Fibroblast of lung (primary cell): Measurements from ENCODE around the gene UNKL. TPM values are rescaled to one million over a fixed set of nuclear protein-coding genes. Genes with fewer than 3 reads are reported as not detected.

Experiments
- DNase-seq, 2 donors: peaks; one replicate each; pipeline versions ENCODE4 v3.0.0 to v3.0.0-alpha.2; 2010; ENCODE audit warnings: low read depth in 2 of 2
- H2AFZ ChIP-seq: 2 replicates; pipeline ENCODE4 v1.5.1; 2012; ENCODE audit warnings: low read length, control low read depth, inconsistent platforms
- H3K27ac ChIP-seq: 2 replicates; pipeline ENCODE4 v1.5.1; 2011; ENCODE audit warnings: low read length, control low read depth; ENCODE audit not compliant: insufficient read depth
- H3K27me3 ChIP-seq: 2 replicates; pipeline ENCODE4 v1.5.1; 2011; ENCODE audit warnings: mild to moderate bottlenecking, low read length; ENCODE audit not compliant: control insufficient read depth, insufficient read depth
- H3K36me3 ChIP-seq: 2 replicates; pipeline ENCODE4 v1.5.1; 2011; ENCODE audit warnings: low read length; ENCODE audit not compliant: control insufficient read depth, insufficient read depth
- H3K4me1 ChIP-seq: 2 replicates; pipeline ENCODE4 v1.5.1; 2011; ENCODE audit warnings: low read length; ENCODE audit not compliant: control insufficient read depth, insufficient read depth; ENCODE audit errors: extremely low read depth
- H3K4me2 ChIP-seq: 2 replicates; pipeline ENCODE4 v1.5.1; 2011; ENCODE audit warnings: low read length, control low read depth; ENCODE audit not compliant: insufficient read depth; ENCODE audit errors: extremely low read depth
- H3K4me3 ChIP-seq, 4 experiments: fragments of 200-600 bp in 1 of 4; sonication (generic) in 1 of 4; replicated peaks in 1 of 4; 2 replicates each; pipeline ENCODE4 v1.5.1; 2011 to 2016; ENCODE audit warnings: low read length in 4 of 4, low read depth in 3 of 4, mild to moderate bottlenecking in 3 of 4, control low read depth in 2 of 4, inconsistent platforms in 1 of 4, mixed read lengths in 1 of 4; ENCODE audit not compliant: insufficient read depth in 1 of 4; ENCODE audit errors: control extremely low read depth in 1 of 4
- H3K79me2 ChIP-seq: 2 replicates; pipeline ENCODE4 v1.5.1; 2012; ENCODE audit warnings: mild to moderate bottlenecking, low read length, inconsistent platforms; ENCODE audit not compliant: control insufficient read depth, insufficient read depth
- H3K9ac ChIP-seq: 2 replicates; pipeline ENCODE4 v1.5.1; 2011; ENCODE audit warnings: mild to moderate bottlenecking, low read length, control low read depth; ENCODE audit not compliant: insufficient read depth
- H3K9me3 ChIP-seq: 2 replicates; pipeline ENCODE4 v1.5.1; 2012; ENCODE audit warnings: low read depth, low read length; ENCODE audit not compliant: control insufficient read depth, insufficient read depth
- H4K20me1 ChIP-seq: 2 replicates; pipeline ENCODE4 v1.5.1; 2011; ENCODE audit warnings: low read length; ENCODE audit not compliant: control insufficient read depth, insufficient read depth; ENCODE audit errors: extremely low read depth
- EZH2 ChIP-seq: IDR thresholded peaks from 2 replicates; pipeline ENCODE4 v1.5.1; 2012; ENCODE audit warnings: low read length, control low read depth, mild to moderate bottlenecking; ENCODE audit errors: missing control alignments
- polyA plus RNA-seq, 2 donors: library from polyadenylated mRNA; depleted of rRNA in 1 of 2; stranded (reverse) in 1 of 2; unstranded in 1 of 2; fragments of >200 nt; gene quantifications; 2 replicates each; pipeline ENCODE4 v1.2.1, GENCODE V29; 2011 to 2012; ENCODE audit warnings: missing spikeins in 1 of 2
- total RNA-seq: library from RNA; depleted of rRNA; stranded (reverse); fragments of >200 nt; gene quantifications from 2 replicates; pipeline ENCODE4 v1.2.1, GENCODE V29; 2014
- TF ChIP-seq, protein P1 (sequence below), 2 donors: IDR thresholded peaks in 1 of 2; conservative IDR thresholded peaks in 1 of 2; 1 replicate in 1 of 2; 2 replicates in 1 of 2; pipeline ENCODE4 v1.5.1; 2011 to 2012; ENCODE audit warnings: low read length in 2 of 2, control low read depth in 1 of 2, inconsistent platforms in 1 of 2, low read depth in 1 of 2, mild to moderate bottlenecking in 1 of 2

The UNKL gene
- total and polyA plus RNA-seq, 2 donors (not counting 1 experiment from before 2014, with no cell fraction given): 4.3 to 6.3 TPM

DNA sequence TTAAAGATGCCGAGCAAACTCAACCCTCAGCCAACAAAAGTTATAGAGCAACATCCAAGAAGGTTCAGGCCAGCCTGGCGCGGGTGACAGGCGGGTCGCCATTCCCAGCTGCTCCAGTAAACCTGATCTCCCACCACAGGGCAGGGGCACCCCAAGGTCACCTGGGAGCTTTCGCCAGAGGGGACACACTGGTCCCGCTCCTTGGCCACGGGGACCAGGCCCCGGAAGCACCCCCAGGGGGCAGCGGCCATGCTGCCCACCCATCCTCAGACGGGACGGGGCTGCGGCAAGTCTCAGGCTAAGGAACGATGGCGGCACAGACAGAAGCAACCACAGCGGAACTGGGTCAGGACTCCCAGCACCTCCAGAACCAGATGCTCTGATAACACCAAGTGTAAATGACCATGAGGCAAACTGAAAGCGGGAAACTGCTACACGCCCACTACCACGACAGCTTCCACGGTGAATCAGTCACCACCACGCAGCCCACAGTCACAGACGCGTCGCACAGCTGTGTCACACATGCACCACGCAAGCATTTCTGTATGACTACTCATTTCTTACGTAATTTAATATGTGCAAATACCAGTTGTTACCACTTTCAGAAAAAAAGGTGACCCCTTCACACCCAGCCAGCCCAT is 44.0 kb upstream of the UNKL start:
- no peak overlapping the region for H3K4me2 ChIP-seq
- no peaks in the 10 kb centered on the region for H3K4me1 ChIP-seq
- no peak overlapping the region for H3K4me3 ChIP-seq
- peak in 1 of 2 donors; percentile 5 for DNase-seq
- H3K27me3 ChIP-seq: no peaks in the 10 kb centered on the region
- TF ChIP-seq, protein P1, sequence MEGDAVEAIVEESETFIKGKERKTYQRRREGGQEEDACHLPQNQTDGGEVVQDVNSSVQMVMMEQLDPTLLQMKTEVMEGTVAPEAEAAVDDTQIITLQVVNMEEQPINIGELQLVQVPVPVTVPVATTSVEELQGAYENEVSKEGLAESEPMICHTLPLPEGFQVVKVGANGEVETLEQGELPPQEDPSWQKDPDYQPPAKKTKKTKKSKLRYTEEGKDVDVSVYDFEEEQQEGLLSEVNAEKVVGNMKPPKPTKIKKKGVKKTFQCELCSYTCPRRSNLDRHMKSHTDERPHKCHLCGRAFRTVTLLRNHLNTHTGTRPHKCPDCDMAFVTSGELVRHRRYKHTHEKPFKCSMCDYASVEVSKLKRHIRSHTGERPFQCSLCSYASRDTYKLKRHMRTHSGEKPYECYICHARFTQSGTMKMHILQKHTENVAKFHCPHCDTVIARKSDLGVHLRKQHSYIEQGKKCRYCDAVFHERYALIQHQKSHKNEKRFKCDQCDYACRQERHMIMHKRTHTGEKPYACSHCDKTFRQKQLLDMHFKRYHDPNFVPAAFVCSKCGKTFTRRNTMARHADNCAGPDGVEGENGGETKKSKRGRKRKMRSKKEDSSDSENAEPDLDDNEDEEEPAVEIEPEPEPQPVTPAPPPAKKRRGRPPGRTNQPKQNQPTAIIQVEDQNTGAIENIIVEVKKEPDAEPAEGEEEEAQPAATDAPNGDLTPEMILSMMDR (conservative IDR thresholded peaks at IDR 0.05 in 1 of 2, IDR thresholded peaks at IDR 0.05 in 1 of 2; ENCODE audit: low read depth in 1 of 2, low read length in 2 of 2): no peak
- TF ChIP-seq EZH2: no peak
- no peaks in the 10 kb centered on the region for H3K9me3 ChIP-seq
- H4K20me1 ChIP-seq: no peaks in the 10 kb centered on the region
- no peak overlapping the region for H3K9ac ChIP-seq
- H2AFZ ChIP-seq: no peak overlapping the region
- peaks cover 15% of the 10 kb centered on the region for H3K36me3 ChIP-seq
- H3K79me2 ChIP-seq: no peaks in the 10 kb centered on the region
- no peak overlapping the region for H3K27ac ChIP-seq

DNA sequence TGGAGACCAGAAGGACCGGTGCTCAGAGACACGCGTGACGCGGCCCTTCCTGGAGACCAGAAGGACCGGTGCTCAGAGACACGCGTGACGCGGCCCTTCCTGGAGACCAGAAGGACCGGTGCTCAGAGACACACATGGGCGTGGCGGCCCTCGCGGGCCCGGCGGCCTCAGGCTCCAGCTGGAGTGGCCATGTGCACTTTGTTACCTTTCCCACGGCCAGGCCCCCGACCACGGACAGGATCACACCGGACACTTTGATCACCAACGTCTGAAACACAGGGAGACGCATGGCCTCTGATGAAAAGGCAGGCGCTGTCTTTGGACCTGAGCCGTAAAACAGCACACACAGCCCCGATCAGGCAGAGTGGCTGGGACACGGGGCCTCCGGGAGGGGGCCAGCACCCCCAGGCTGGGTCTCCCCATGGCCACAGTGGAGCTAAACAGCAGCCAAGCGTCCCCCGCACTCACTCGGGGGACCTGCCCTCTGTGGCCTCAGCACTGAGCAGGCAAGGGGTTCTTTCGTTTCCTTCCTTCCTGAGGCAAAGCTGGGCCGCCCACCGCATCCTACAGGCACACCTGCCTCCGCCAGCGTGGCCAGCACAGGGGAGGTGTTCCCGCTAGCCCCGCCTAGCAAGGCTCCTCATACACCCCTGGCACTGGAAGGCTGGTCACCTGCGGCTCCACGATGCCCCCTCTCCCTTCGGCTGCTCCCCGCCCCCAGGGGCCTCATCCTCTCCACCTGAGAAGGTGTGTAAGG is 43.2 kb upstream of the UNKL start:
- Histone ChIP-seq H3K9ac (no peak overlapping the region), H3K27me3 (no peaks in the 10 kb centered on the region), H2AFZ (no peak overlapping the region), H3K27ac (no peak overlapping the region), H3K4me2 (no peak overlapping the region), H3K9me3 (no peaks in the 10 kb centered on the region), H4K20me1 (no peaks in the 10 kb centered on the region), H3K79me2 (no peaks in the 10 kb centered on the region), H3K4me1 (no peaks in the 10 kb centered on the region), H3K36me3 (peaks cover 15% of the 10 kb centered on the region), H3K4me3 (no peak overlapping the region)
- no peak for DNase-seq
- TF ChIP-seq, protein P1 (conservative IDR thresholded peaks at IDR 0.05 in 1 of 2, IDR thresholded peaks at IDR 0.05 in 1 of 2; ENCODE audit: low read depth in 1 of 2, low read length in 2 of 2): no peak
- TF ChIP-seq EZH2: no peak

DNA sequence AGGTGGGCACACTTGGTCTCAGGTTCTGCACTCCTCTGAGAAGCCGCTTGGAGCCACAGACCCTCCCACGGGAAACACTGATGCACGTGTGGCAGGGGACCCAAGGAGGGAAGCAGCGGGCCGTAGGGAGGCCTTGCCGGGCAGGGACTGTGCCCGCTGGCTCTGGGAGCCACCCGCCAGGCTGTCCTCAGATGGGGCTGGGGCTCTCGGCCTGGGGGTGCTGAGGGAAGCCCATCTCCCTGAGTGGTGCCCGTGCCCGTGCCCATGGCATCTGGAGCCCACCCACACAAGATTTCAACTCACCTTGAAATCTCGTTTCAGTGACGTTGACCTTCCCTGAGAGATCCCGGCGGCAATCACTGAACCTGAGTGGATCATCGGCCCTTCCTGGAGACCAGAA is 42.4 kb upstream of the UNKL start:
- Histone ChIP-seq H3K27ac (no peak overlapping the region), H3K9me3 (no peaks in the 10 kb centered on the region), H2AFZ (no peak overlapping the region), H3K9ac (no peak overlapping the region), H3K4me2 (no peak overlapping the region), H3K79me2 (no peaks in the 10 kb centered on the region), H3K4me1 (no peaks in the 10 kb centered on the region), H3K36me3 (peaks cover 15% of the 10 kb centered on the region), H3K27me3 (no peaks in the 10 kb centered on the region), H4K20me1 (no peaks in the 10 kb centered on the region), H3K4me3 (no peak overlapping the region)
- DNase-seq: no peak
- TF ChIP-seq EZH2: no peak
- TF ChIP-seq, protein P1 (conservative IDR thresholded peaks at IDR 0.05 in 1 of 2, IDR thresholded peaks at IDR 0.05 in 1 of 2; ENCODE audit: low read depth in 1 of 2, low read length in 2 of 2): no peak
